ENCODE data around the gene SLC16A8. TPM values are rescaled to one million over a fixed set of nuclear protein-coding genes. Genes with fewer than 3 reads are reported as not detected.

Gene SLC16A8
- total and polyA plus RNA-seq, 2 of the 13 experiments (the other 11 are each of a cell fraction or from before 2014, with no cell fraction given): not detected

DNA sequence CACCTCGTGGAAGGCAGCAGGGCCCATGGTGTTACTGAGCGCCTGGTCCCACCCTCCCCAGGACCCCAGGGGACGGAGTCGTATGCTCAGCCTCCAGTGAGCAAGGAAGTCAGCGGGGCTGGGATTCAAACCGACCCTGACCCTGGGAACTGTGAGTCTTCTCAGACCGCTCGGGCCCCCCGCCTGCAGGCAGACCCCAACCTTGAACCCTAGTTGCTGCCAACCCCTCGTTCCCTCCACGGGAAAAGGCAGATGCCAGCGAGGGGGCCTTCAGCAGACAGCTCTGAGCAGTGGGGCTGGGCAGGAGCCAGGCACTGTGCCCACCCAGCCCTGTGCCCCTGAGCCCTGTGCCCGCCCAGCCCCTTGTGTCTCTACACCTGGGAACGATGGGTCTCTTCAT is 6.4 kb downstream of the SLC16A8 start:
- intact Hi-C loops (cut with micrococcal nuclease; ENCODE audit: unreplicated experiment): no loop called here
- no TSS peak for BruUV-seq (replicated peaks)
- DNase-seq (ENCODE audit: low spot score) (no peak), ATAC-seq (no peak), FAIRE-seq (no peak)
- Histone ChIP-seq H2AFZ (ENCODE audit: low read length) (no peak overlapping the region), H3K4me3 (replicated peaks in 1 of 3; ENCODE audit: insufficient read depth in 1 of 3, low read depth in 2 of 3, low read length in 3 of 3) (no peak overlapping the region), H3K27me3 (ENCODE audit: control insufficient read depth in 1 of 2, insufficient read depth in 2 of 2, low read length in 2 of 2) (no peaks in the 10 kb centered on the region), H3K79me2 (ENCODE audit: insufficient read depth, low read length) (no peaks in the 10 kb centered on the region), H3K9me3 (ENCODE audit: low read length) (no peaks in the 10 kb centered on the region), H3K27ac (ENCODE audit: extremely low read length, insufficient read depth, low read length) (no peak overlapping the region), H3K36me3 (replicated peaks in 1 of 2; ENCODE audit: control insufficient read depth in 1 of 2, insufficient read depth in 2 of 2, low read length in 2 of 2) (peaks cover 4 to 10% of the 10 kb centered on the region in 2 experiments; a peak in 4 of 5 replicates), H4K20me1 (ENCODE audit: insufficient read depth, low read length) (no peaks in the 10 kb centered on the region), H3K4me2 (ENCODE audit: low read depth, low read length) (no peak overlapping the region), H3K9ac (ENCODE audit: insufficient read depth, low read depth, low read length) (no peak overlapping the region), H3K4me1 (ENCODE audit: insufficient read depth, low read length) (no peaks in the 10 kb centered on the region)
- CTCF ChIA-PET (ENCODE audit: low intra/inter-chr PET ratio, low total read pairs): no interaction called here
- no peak for TF ChIP-seq ZNF672 (CRISPR knock-in tag; IDR thresholded peaks at IDR 0.05)
- no peak for TF ChIP-seq ZNF644 (CRISPR knock-in tag; IDR thresholded peaks at IDR 0.05; ENCODE audit: low read depth)
- TF ChIP-seq SP2 (CRISPR knock-in tag; IDR thresholded peaks at IDR 0.05): no peak
- no peak for TF ChIP-seq KDM1A (CRISPR knock-in tag; IDR thresholded peaks at IDR 0.05)
- no peak for TF ChIP-seq ZNF138 (CRISPR knock-in tag; IDR thresholded peaks at IDR 0.05; ENCODE audit: low read depth)
- no peak for TF ChIP-seq ERF (CRISPR knock-in tag; IDR thresholded peaks at IDR 0.05)
- TF ChIP-seq, protein P1, sequence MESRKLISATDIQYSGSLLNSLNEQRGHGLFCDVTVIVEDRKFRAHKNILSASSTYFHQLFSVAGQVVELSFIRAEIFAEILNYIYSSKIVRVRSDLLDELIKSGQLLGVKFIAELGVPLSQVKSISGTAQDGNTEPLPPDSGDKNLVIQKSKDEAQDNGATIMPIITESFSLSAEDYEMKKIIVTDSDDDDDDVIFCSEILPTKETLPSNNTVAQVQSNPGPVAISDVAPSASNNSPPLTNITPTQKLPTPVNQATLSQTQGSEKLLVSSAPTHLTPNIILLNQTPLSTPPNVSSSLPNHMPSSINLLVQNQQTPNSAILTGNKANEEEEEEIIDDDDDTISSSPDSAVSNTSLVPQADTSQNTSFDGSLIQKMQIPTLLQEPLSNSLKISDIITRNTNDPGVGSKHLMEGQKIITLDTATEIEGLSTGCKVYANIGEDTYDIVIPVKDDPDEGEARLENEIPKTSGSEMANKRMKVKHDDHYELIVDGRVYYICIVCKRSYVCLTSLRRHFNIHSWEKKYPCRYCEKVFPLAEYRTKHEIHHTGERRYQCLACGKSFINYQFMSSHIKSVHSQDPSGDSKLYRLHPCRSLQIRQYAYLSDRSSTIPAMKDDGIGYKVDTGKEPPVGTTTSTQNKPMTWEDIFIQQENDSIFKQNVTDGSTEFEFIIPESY (CRISPR knock-in tag; IDR thresholded peaks at IDR 0.05): no peak
- TF ChIP-seq SAP130 (CRISPR knock-in tag; IDR thresholded peaks at IDR 0.05; ENCODE audit: low read depth): no peak
- no peak for TF ChIP-seq FIP1L1 (IDR thresholded peaks at IDR 0.05; ENCODE audit: borderline replicate concordance, insufficient read depth, low read depth, low read length)
- no peak for TF ChIP-seq TP53 (CRISPR knock-in tag; conservative IDR thresholded peaks at IDR 0.05)
- TF ChIP-seq ZNF343 (CRISPR knock-in tag; IDR thresholded peaks at IDR 0.05): no peak
- TF ChIP-seq NFE2L2 (IDR thresholded peaks at IDR 0.05; ENCODE audit: low read length): no peak
- in situ Hi-C loops (cut with HindIII; ENCODE audit: extremely low pct_ligation_motif_present, low pct_unique_long_range_greater_than_20kb): no loop called here
- WGBS (ENCODE audit: low lambda C conversion rate): 75% methylated on average over 4 of the region's 14 CpGs
- POLR2A ChIA-PET: no interaction called here
